Osteocyte (in vitro differentiated cells): ENCODE results near the gene NEAT1. TPM values are rescaled to one million over a fixed set of nuclear protein-coding genes. Genes with fewer than 3 reads are reported as not detected.
"Not testable (repeated sequence)": the region's sequence is repeated elsewhere in the genome, so short reads cannot be mapped to it uniquely, and the experiment has no call there.

ENCODE experiments used
- DNase-seq: peaks from one replicate; pipeline ENCODE4 v3.0.0; 2021; ENCODE audit warnings: mixed read lengths; ENCODE audit not compliant: unreplicated experiment; ENCODE audit errors: extremely low spot score
- H3K27ac Mint-ChIP-seq: one replicate; pipeline ENCODE4 v1.8.0; 2021; ENCODE audit warnings: mild to moderate bottlenecking, mixed read lengths; ENCODE audit not compliant: unreplicated experiment
- H3K27me3 Mint-ChIP-seq: one replicate; pipeline ENCODE4 v1.8.0; 2021; ENCODE audit warnings: mixed read lengths; ENCODE audit not compliant: unreplicated experiment
- H3K36me3 Mint-ChIP-seq: one replicate; pipeline ENCODE4 v1.8.0; 2021; ENCODE audit warnings: mixed read lengths; ENCODE audit not compliant: unreplicated experiment
- H3K4me1 Mint-ChIP-seq: one replicate; pipeline ENCODE4 v1.8.0; 2021; ENCODE audit warnings: mixed read lengths; ENCODE audit not compliant: unreplicated experiment
- H3K4me3 Mint-ChIP-seq: one replicate; pipeline ENCODE4 v1.8.0; 2021; ENCODE audit warnings: mild to moderate bottlenecking, moderate library complexity, mixed read lengths; ENCODE audit not compliant: unreplicated experiment
- H3K9me3 Mint-ChIP-seq: one replicate; pipeline ENCODE4 v1.8.0; 2021; ENCODE audit warnings: mixed read lengths; ENCODE audit not compliant: unreplicated experiment
- total RNA-seq: library from RNA; stranded (reverse); gene quantifications from 2 replicates; pipeline ENCODE4 v1.2.1, GENCODE V29; 2021
- TF ChIP-seq, protein P1 (sequence below): fragments of 200-600 bp; sonication (generic); IDR thresholded peaks from 2 replicates; pipeline ENCODE4 v1.5.0; 2021; ENCODE audit warnings: antibody characterized with exemption, mild to moderate bottlenecking, moderate library complexity

The NEAT1 gene
- total RNA-seq, 1 donor from 2014 or later, result 534 TPM

- H3K4me1 Mint-ChIP-seq, result peaks cover 9% of the 10 kb centered on the region
- no peak overlapping the region for H3K4me3 Mint-ChIP-seq
- TF ChIP-seq, protein P1, sequence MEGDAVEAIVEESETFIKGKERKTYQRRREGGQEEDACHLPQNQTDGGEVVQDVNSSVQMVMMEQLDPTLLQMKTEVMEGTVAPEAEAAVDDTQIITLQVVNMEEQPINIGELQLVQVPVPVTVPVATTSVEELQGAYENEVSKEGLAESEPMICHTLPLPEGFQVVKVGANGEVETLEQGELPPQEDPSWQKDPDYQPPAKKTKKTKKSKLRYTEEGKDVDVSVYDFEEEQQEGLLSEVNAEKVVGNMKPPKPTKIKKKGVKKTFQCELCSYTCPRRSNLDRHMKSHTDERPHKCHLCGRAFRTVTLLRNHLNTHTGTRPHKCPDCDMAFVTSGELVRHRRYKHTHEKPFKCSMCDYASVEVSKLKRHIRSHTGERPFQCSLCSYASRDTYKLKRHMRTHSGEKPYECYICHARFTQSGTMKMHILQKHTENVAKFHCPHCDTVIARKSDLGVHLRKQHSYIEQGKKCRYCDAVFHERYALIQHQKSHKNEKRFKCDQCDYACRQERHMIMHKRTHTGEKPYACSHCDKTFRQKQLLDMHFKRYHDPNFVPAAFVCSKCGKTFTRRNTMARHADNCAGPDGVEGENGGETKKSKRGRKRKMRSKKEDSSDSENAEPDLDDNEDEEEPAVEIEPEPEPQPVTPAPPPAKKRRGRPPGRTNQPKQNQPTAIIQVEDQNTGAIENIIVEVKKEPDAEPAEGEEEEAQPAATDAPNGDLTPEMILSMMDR, result no peak
- no peaks in the 10 kb centered on the region for H3K9me3 Mint-ChIP-seq
- H3K27me3 Mint-ChIP-seq, result no peaks in the 10 kb centered on the region
- peaks cover 14% of the 10 kb centered on the region for H3K36me3 Mint-ChIP-seq
- DNase-seq, result no peak
- H3K27ac Mint-ChIP-seq, result no peak overlapping the region
These were observed 11.5 kb upstream of the NEAT1 start for GRCh38 chr11:65410936-65411680.

- Mint-ChIP-seq H3K27me3 (no peaks in the 10 kb centered on the region), H3K4me3 (no peak overlapping the region), H3K27ac (no peak overlapping the region), H3K4me1 (peaks cover 15% of the 10 kb centered on the region), H3K9me3 (no peaks in the 10 kb centered on the region), H3K36me3 (peaks cover 14% of the 10 kb centered on the region)
- TF ChIP-seq, protein P1, result no peak
- no peak for DNase-seq
These were observed 10.9 kb upstream of the NEAT1 start for GRCh38 chr11:65411681-65412070.

DNA sequence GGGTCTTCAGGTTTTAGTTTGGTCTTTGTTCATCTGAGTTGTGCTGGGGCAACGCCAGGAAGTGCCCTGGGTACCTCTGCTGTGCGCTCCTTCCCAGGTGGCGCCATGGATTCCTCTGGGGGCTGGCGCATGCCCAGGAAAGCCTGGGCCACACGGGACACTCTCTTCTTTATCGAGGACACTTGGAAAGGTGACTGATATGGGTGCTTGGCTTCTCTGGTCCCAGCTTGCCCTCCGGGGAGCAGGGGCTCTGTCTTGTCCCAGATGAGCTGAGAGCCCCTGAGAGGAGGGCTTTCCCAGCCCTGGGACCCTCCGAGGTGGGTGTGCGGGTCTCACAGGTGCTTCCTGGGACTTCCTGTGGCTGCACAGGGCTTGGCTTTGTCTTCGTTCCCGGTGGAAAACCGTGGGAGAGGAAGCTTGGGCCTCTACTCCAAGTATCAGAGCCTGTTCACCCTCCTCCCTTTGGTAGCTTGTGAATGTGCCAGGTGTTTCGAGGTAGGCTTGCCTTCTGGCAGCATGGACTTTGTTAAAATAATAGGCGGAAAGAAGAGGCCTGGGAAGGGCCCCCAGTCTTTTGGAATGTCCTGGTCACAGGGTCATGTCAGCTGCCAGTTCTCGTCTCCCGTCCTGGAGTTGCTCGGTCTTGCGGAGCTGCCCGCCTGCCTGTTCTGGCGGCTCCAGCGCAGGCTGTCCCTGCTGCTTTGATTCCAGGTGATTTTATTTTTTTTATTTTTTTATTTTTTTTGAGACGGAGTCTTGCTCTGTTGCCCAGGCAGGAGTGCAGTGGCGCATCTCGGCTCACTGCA lies 10.1 kb upstream of the NEAT1 start:
- DNase-seq, result no peak
- Mint-ChIP-seq H3K36me3 (peaks cover 14% of the 10 kb centered on the region), H3K9me3 (no peaks in the 10 kb centered on the region), H3K27me3 (no peaks in the 10 kb centered on the region), H3K4me1 (peaks cover 23% of the 10 kb centered on the region), H3K27ac (no peak overlapping the region), H3K4me3 (no peak overlapping the region)
- TF ChIP-seq, protein P1, result no peak

- not testable (repeated sequence) for H3K27me3 Mint-ChIP-seq, H3K4me3 Mint-ChIP-seq, H3K9me3 Mint-ChIP-seq, DNase-seq
- peak overlapping the region; percentile 23 for H3K27ac Mint-ChIP-seq
- H3K4me1 Mint-ChIP-seq, result peaks cover 30% of the 10 kb centered on the region
- peaks cover 14% of the 10 kb centered on the region for H3K36me3 Mint-ChIP-seq
These were observed 9.4 kb upstream of the NEAT1 start for GRCh38 chr11:65413077-65413664.

DNA sequence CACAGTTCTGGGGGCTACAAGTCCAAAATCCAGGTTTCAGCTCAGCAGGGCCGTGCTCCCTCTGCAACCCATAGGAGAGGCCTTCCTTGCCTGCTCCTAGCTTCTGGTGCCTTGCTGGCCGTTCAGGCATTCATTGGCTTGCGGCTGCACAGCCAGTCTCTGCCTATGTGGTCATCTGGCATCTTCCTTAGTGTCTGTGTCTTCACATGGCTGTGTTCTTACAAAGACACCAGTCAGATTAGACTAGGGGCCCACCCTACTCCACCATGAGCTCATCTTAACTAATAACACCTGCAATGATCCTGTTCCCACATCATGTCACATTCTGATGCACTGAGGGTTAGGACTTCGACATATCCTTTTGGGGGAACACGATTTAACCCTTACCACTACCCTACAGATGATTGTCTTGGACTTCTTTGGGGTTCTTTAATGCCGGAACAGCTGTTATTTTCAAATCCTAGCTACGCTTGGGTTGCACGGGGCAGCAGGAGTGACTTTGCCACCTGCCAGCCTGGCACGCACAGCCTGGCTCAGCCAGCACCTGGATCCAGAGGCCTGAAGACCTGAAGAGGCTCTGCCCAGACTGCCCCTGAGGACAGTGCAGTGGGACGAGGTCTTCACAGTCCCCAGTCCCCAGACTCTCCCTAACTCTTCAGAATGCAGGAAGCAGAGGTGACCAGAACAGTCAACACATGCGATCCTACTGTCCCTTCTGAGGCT lies 7.7 kb upstream of the NEAT1 start:
- H3K36me3 Mint-ChIP-seq, result peaks cover 2% of the 10 kb centered on the region
- no peak overlapping the region for H3K4me3 Mint-ChIP-seq
- no peaks in the 10 kb centered on the region for H3K9me3 Mint-ChIP-seq
- TF ChIP-seq, protein P1, result no peak
- DNase-seq, result no peak
- peaks cover 48% of the 10 kb centered on the region for H3K4me1 Mint-ChIP-seq
- H3K27ac Mint-ChIP-seq, result peak overlapping the region; percentile 99
- H3K27me3 Mint-ChIP-seq, result no peaks in the 10 kb centered on the region
